Memory B cell (primary cell): Measurements from ENCODE around the gene TMEM37.
A peak's percentile ranks its signal among the peaks of the same experiment; 100 is the strongest.

Experiments
- ATAC-seq: fragments of 150-1000 bp; cut with Tn5 transposase; 2 replicates; pipeline ENCODE4 v1.10.0; 2021; ENCODE audit warnings: low read depth, mild to moderate bottlenecking, moderate library complexity
- DNase-seq, 2 donors: peaks; one replicate each; pipeline ENCODE4 v3.0.0; 2022; ENCODE audit warnings: low spot score in 2 of 2
- H3K27ac Mint-ChIP-seq: one replicate; pipeline ENCODE4 v1.8.0; 2022; ENCODE audit warnings: mild to moderate bottlenecking, moderate library complexity, mixed read lengths
- H3K27me3 Mint-ChIP-seq: one replicate; pipeline ENCODE4 v1.8.0; 2022; ENCODE audit warnings: mixed read lengths
- H3K36me3 Mint-ChIP-seq: one replicate; pipeline ENCODE4 v1.8.0; 2022; ENCODE audit warnings: mild to moderate bottlenecking, mixed read lengths
- H3K4me1 Mint-ChIP-seq: one replicate; pipeline ENCODE4 v1.8.0; 2022; ENCODE audit warnings: mixed read lengths
- H3K4me3 Mint-ChIP-seq: one replicate; pipeline ENCODE4 v1.8.0; 2022; ENCODE audit warnings: mild to moderate bottlenecking, moderate library complexity, mixed read lengths
- H3K9me3 Mint-ChIP-seq: one replicate; pipeline ENCODE4 v1.8.0; 2022; ENCODE audit warnings: mixed read lengths

Gene TMEM37

GRCh38 chr2:119480184-119480583, 48.5 kb downstream of the TMEM37 start:
- no peak overlapping the region for H3K4me3 Mint-ChIP-seq
- peaks cover 2% of the 10 kb centered on the region for H3K4me1 Mint-ChIP-seq
- no peak for ATAC-seq
- peaks cover 10% of the 10 kb centered on the region for H3K27me3 Mint-ChIP-seq
- no peak for DNase-seq
- H3K9me3 Mint-ChIP-seq: no peaks in the 10 kb centered on the region
- H3K36me3 Mint-ChIP-seq: no peaks in the 10 kb centered on the region
- H3K27ac Mint-ChIP-seq: no peak overlapping the region

GRCh38 chr2:119480718-119481142, 49.1 kb downstream of the TMEM37 start:
- H3K27ac Mint-ChIP-seq: no peak overlapping the region
- peaks cover 12% of the 10 kb centered on the region for H3K27me3 Mint-ChIP-seq
- ATAC-seq (no peak), DNase-seq (no peak)
- H3K36me3 Mint-ChIP-seq: no peaks in the 10 kb centered on the region
- H3K4me1 Mint-ChIP-seq: peaks cover 2% of the 10 kb centered on the region
- no peaks in the 10 kb centered on the region for H3K9me3 Mint-ChIP-seq
- no peak overlapping the region for H3K4me3 Mint-ChIP-seq

GRCh38 chr2:119481501-119482455, 50.1 kb downstream of the TMEM37 start:
- no peak overlapping the region for H3K4me3 Mint-ChIP-seq
- no peaks in the 10 kb centered on the region for H3K4me1 Mint-ChIP-seq
- DNase-seq (peak in 1 of 2 donors; percentile 2), ATAC-seq (no peak)
- H3K9me3 Mint-ChIP-seq: no peaks in the 10 kb centered on the region
- H3K36me3 Mint-ChIP-seq: no peaks in the 10 kb centered on the region
- peaks cover 9% of the 10 kb centered on the region for H3K27me3 Mint-ChIP-seq
- no peak overlapping the region for H3K27ac Mint-ChIP-seq

GRCh38 chr2:119482481-119483394, 51.1 kb downstream of the TMEM37 start:
- H3K36me3 Mint-ChIP-seq: no peaks in the 10 kb centered on the region
- no peaks in the 10 kb centered on the region for H3K9me3 Mint-ChIP-seq
- H3K4me3 Mint-ChIP-seq: no peak overlapping the region
- peaks cover 9% of the 10 kb centered on the region for H3K27me3 Mint-ChIP-seq
- no peak overlapping the region for H3K27ac Mint-ChIP-seq
- no peaks in the 10 kb centered on the region for H3K4me1 Mint-ChIP-seq
- ATAC-seq (no peak), DNase-seq (peak in 1 of 2 donors; percentile 6)

GRCh38 chr2:119483395-119483753, 51.7 kb downstream of the TMEM37 start:
- Mint-ChIP-seq H3K36me3 (no peaks in the 10 kb centered on the region), H3K27ac (no peak overlapping the region), H3K4me1 (no peaks in the 10 kb centered on the region), H3K9me3 (no peaks in the 10 kb centered on the region), H3K27me3 (peaks cover 9% of the 10 kb centered on the region), H3K4me3 (no peak overlapping the region)
- DNase-seq: no peak
- no peak for ATAC-seq

- Mint-ChIP-seq H3K4me1 (no peaks in the 10 kb centered on the region), H3K27ac (no peak overlapping the region), H3K36me3 (no peaks in the 10 kb centered on the region), H3K4me3 (no peak overlapping the region), H3K27me3 (peaks cover 7% of the 10 kb centered on the region), H3K9me3 (no peaks in the 10 kb centered on the region)
- ATAC-seq (no peak), DNase-seq (no peak)
Observed at GRCh38 chr2:119483896-119484718, 52.5 kb downstream of the TMEM37 start.

GRCh38 chr2:119484834-119485233, 53.2 kb downstream of the TMEM37 start:
- Mint-ChIP-seq H3K4me3 (no peak overlapping the region), H3K9me3 (no peaks in the 10 kb centered on the region), H3K4me1 (no peaks in the 10 kb centered on the region), H3K27me3 (peaks cover 11% of the 10 kb centered on the region), H3K36me3 (no peaks in the 10 kb centered on the region), H3K27ac (no peak overlapping the region)
- DNase-seq: no peak
- no peak for ATAC-seq

- ATAC-seq (no peak), DNase-seq (peak in 1 of 2 donors; percentile 6)
- Mint-ChIP-seq H3K36me3 (no peaks in the 10 kb centered on the region), H3K9me3 (no peaks in the 10 kb centered on the region), H3K27ac (no peak overlapping the region), H3K4me1 (no peaks in the 10 kb centered on the region), H3K27me3 (peaks cover 9% of the 10 kb centered on the region), H3K4me3 (no peak overlapping the region)
Observed at GRCh38 chr2:119485336-119486110, 53.9 kb downstream of the TMEM37 start.

GRCh38 chr2:119486196-119486827, 54.7 kb downstream of the TMEM37 start:
- Mint-ChIP-seq H3K27me3 (peaks cover 11% of the 10 kb centered on the region), H3K9me3 (no peaks in the 10 kb centered on the region), H3K36me3 (no peaks in the 10 kb centered on the region), H3K27ac (no peak overlapping the region), H3K4me3 (no peak overlapping the region), H3K4me1 (no peaks in the 10 kb centered on the region)
- ATAC-seq (no peak), DNase-seq (peak in 1 of 2 donors; percentile 2)

GRCh38 chr2:119486886-119487285, 55.2 kb downstream of the TMEM37 start:
- no peak for ATAC-seq
- no peak for DNase-seq
- Mint-ChIP-seq H3K4me3 (no peak overlapping the region), H3K27me3 (peaks cover 11% of the 10 kb centered on the region), H3K27ac (no peak overlapping the region), H3K4me1 (no peaks in the 10 kb centered on the region), H3K36me3 (no peaks in the 10 kb centered on the region), H3K9me3 (no peaks in the 10 kb centered on the region)

GRCh38 chr2:119487434-119488244, 56.0 kb downstream of the TMEM37 start:
- Mint-ChIP-seq H3K4me3 (no peak overlapping the region), H3K36me3 (no peaks in the 10 kb centered on the region), H3K4me1 (no peaks in the 10 kb centered on the region), H3K27me3 (peaks cover 13% of the 10 kb centered on the region), H3K9me3 (no peaks in the 10 kb centered on the region), H3K27ac (no peak overlapping the region)
- peak in 1 of 2 donors; percentile 1 for DNase-seq
- ATAC-seq: no peak
